Lung (tissue), 12 donors: ENCODE results near the gene SGK2. TPM values are rescaled to one million over a fixed set of nuclear protein-coding genes. Genes with fewer than 3 reads are reported as not detected.
"Not testable (repeated sequence)": the region's sequence is repeated elsewhere in the genome, so short reads cannot be mapped to it uniquely, and the experiment has no call there.

Experiments used
- ATAC-seq: fragments of 200-7000 bp; cut with Tn5 transposase; one replicate; pipeline ENCODE4 v1.9.1; 2020; ENCODE audit warnings: moderate number of reproducible peaks; ENCODE audit not compliant: insufficient read depth, low FRiP score
- DNase-seq, 3 donors: peaks; one replicate each; pipeline ENCODE4 v3.0.0-alpha.2; 2013 to 2017
- H3K27ac ChIP-seq, 2 donors: one replicate each; pipeline ENCODE4 v1.5.1; 2013; ENCODE audit warnings: mild to moderate bottlenecking in 2 of 2, moderate library complexity in 2 of 2, control low read depth in 1 of 2, inconsistent platforms in 1 of 2, low read depth in 1 of 2, low read length in 1 of 2
- H3K27me3 ChIP-seq, 3 donors: one replicate each; pipeline ENCODE4 v1.5.1; 2013; ENCODE audit warnings: low read length in 2 of 3; ENCODE audit not compliant: control insufficient read depth in 3 of 3, insufficient read depth in 3 of 3
- H3K36me3 ChIP-seq, 4 donors: one replicate each; pipeline ENCODE4 v1.5.1; 2013; ENCODE audit warnings: low read length in 4 of 4, mild to moderate bottlenecking in 1 of 4, moderate library complexity in 1 of 4; ENCODE audit not compliant: control insufficient read depth in 4 of 4, insufficient read depth in 4 of 4
- H3K4me1 ChIP-seq, 5 donors: one replicate each; pipeline ENCODE4 v1.5.1; 2013; ENCODE audit warnings: low read length in 5 of 5, mild to moderate bottlenecking in 2 of 5, moderate library complexity in 1 of 5; ENCODE audit not compliant: control insufficient read depth in 5 of 5, insufficient read depth in 5 of 5
- H3K4me3 ChIP-seq: one replicate; pipeline ENCODE4 v1.5.1; 2013; ENCODE audit warnings: mild to moderate bottlenecking, control low read depth, moderate library complexity
- H3K9ac ChIP-seq, 2 donors: one replicate each; pipeline ENCODE4 v1.5.1; 2013; ENCODE audit warnings: low read length in 2 of 2, control low read depth in 1 of 2; ENCODE audit not compliant: insufficient read depth in 1 of 2
- H3K9me3 ChIP-seq, 4 donors: one replicate each; pipeline ENCODE4 v1.5.1; 2013; ENCODE audit warnings: low read length in 3 of 4, mild to moderate bottlenecking in 1 of 4, moderate library complexity in 1 of 4; ENCODE audit not compliant: control insufficient read depth in 4 of 4, insufficient read depth in 3 of 4
- WGBS, 2 donors: extraction: QIAGEN DNeasy Blood & Tissue Kit; methylation state at CpG; one replicate each; pipeline ENCODE4 v1.1.7; 2013; 5-methylcytosine and 5-hydroxymethylcytosine counted together
- polyA plus RNA-seq, 2 donors: library from polyadenylated mRNA; stranded (reverse); fragments of 200-250 nt; gene quantifications; one replicate each; pipeline ENCODE4 v1.2.1, GENCODE V29; 2013
- total RNA-seq, 2 donors: library from RNA; depleted of rRNA in 1 of 2; stranded (reverse); fragments of >200 nt in 1 of 2; gene quantifications; one replicate each; pipeline ENCODE4 v1.2.1, GENCODE V29; 2014 to 2021
- TF ChIP-seq, protein P1 (sequence below): IDR thresholded peaks from 2 replicates; pipeline ENCODE4 v1.5.1; 2012; ENCODE audit warnings: mild to moderate bottlenecking; ENCODE audit errors: control extremely low read depth, extremely low read depth
- donor health status: control.
- donor health status: control.
- donor health status: Bipolar disorder and iron deficiency.
- donor health status: healthy.
- donor health status: DM: yes; HTN: yes; CAD: no.

Gene SGK2
- total and polyA plus RNA-seq, 4 donors = 0.15 to 3.2 (median 0.96) TPM

DNA sequence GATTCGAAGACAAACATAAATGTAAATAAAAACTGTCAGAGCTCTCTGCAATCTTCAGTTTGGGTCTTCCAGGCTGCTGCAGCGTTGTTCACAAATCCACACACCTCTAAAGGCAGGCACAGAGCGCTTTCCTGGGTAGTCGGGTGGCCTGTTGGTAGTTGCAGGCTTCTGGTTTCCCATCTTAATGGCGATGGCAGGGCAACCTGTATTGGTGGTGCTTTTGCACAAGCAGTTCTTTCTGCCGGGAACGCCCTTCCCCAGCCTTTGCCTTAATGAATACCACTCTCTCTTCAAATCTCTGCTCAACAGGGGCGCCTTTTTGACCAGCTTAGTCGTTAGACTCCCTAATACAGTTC lies 31.2 kb downstream of the SGK2 start:
- Histone ChIP-seq H3K4me1 (peaks cover 0 to 17% (median 5%) of the 10 kb centered on the region in 5 donors), H3K27ac (peak overlapping the region; percentile 47 to 71), H3K9ac (peak overlapping the region in 1 of 2 donors; percentile 93), H3K27me3 (no peaks in the 10 kb centered on the region), H3K36me3 (peaks cover 0 to 11% (median 3%) of the 10 kb centered on the region in 4 donors), H3K9me3 (no peaks in the 10 kb centered on the region), H3K4me3 (peak overlapping the region; percentile 37)
- TF ChIP-seq, protein P1, sequence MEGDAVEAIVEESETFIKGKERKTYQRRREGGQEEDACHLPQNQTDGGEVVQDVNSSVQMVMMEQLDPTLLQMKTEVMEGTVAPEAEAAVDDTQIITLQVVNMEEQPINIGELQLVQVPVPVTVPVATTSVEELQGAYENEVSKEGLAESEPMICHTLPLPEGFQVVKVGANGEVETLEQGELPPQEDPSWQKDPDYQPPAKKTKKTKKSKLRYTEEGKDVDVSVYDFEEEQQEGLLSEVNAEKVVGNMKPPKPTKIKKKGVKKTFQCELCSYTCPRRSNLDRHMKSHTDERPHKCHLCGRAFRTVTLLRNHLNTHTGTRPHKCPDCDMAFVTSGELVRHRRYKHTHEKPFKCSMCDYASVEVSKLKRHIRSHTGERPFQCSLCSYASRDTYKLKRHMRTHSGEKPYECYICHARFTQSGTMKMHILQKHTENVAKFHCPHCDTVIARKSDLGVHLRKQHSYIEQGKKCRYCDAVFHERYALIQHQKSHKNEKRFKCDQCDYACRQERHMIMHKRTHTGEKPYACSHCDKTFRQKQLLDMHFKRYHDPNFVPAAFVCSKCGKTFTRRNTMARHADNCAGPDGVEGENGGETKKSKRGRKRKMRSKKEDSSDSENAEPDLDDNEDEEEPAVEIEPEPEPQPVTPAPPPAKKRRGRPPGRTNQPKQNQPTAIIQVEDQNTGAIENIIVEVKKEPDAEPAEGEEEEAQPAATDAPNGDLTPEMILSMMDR = no peak
- DNase-seq = no peak
- ATAC-seq = no peak
- WGBS, 2 donors = 24 to 29% methylated on average over 9 of the region's 9 CpGs

DNA sequence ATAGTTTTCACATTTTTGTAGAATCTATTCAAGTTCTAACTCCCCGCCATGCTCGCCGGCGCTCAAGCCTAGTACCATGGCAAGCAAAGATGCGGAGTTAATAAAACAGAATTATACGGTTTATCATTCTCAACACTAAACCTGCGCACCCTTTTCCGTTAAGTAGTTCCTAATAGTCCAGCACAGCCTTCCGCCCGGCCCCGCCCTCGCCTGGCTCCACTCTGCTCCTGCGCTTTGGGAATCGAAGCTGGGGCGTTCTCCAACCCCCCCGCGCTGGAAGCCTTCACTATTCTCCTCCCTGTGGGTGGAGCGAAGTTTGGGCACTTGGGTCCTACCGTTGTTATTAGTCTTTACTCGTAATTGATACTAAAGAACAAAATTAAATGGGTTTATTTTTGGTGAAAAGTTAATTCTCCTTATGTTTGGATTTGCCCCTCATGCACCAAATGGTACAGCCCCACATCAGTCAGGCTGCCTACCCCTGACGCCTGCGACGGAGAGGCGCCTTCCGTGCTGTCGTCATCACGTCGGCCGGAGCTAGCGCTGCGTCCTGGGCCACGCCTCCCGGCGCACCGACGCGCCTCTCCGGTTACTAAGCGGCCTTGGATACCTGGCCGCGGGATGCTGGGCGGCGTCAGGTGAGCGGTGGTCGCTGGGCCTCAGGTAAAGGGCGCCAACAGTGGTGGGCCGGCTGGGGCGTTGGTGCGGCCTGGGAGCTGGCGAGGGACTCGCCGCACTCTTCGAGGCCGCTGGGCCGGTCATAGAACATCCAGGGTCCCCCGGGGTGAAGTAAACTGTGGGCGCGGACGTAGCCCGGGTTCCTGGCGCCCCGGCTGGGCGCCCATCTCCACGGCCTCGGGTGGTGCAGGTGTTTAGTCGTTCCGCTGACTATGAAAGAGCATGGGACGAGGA lies 31.8 kb downstream of the SGK2 start, which contains the start of gene IFT52:
TSS of gene IFT52 (plus strand) at position 546 of the 912 bp plus-strand sequence. CDS start 3,762 bp downstream, outside the sequence.
- peaks cover 0 to 13% (median 3%) of the 10 kb centered on the region in 5 donors for H3K4me1 ChIP-seq
- TF ChIP-seq, protein P1 = no peak
- H3K4me3 ChIP-seq = peak within 1 kb of the TSS; percentile 99
- 0 to 1% methylated on average over 68 of the region's 68 CpGs for WGBS, 2 donors
- ATAC-seq (peak; percentile 98), DNase-seq (peak; percentile 93 to 97 (median 96))
- peaks cover 0 to 11% (median 4%) of the 10 kb centered on the region in 4 donors for H3K36me3 ChIP-seq
- H3K27me3 ChIP-seq = no peaks in the 10 kb centered on the region
- H3K9me3 ChIP-seq = no peaks in the 10 kb centered on the region
- H3K27ac ChIP-seq = peak within 1 kb of the TSS; percentile 47 to 71
- H3K9ac ChIP-seq = peak within 1 kb of the TSS; percentile 80 to 93

DNA sequence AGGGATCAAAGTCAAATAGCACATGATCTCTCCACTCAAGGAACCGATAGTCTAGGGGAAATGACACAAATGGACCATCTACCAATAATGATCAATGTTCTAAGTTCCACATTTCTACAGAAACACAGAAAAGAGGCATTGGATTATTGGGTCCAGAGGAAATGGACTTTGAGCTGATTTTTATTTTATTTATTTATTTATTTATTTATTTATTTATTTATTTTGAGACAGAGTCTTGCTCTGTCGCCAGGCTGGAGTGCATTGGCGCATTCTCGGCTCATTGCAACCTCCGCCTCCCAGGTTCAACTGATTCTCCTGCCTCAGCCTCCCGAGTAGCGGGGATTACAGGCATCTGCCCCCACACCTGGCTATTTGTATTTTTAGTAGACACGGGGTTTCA lies 43.1 kb downstream of the SGK2 start:
- not testable (repeated sequence) for H3K4me1 ChIP-seq, H3K27me3 ChIP-seq, DNase-seq, H3K27ac ChIP-seq, H3K9ac ChIP-seq, H3K9me3 ChIP-seq, ATAC-seq, H3K4me3 ChIP-seq
- WGBS, 2 donors = 85 to 86% methylated on average over 8 of the region's 8 CpGs
- peaks cover 10 to 22% (median 15%) of the 10 kb centered on the region in 4 donors for H3K36me3 ChIP-seq

DNA sequence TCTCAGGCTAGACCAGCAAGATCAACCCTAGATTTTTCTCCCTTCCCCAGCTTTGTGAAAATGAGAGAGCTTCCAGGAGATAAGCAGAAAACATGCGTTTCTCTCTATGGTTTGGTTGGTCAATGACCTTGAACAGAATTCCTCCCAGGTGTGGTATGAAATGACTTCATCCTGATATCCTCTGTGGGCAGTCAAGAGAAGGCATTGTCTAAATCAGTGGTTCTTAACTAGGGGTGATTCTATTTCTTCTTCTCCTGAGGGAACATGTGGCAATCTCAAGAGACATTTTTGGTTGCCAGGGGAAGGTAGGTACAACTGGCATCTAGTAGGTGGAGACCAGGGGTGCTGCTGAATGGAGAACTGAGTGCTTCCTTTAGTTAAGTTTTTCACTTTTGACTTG lies 44.3 kb downstream of the SGK2 start:
- TF ChIP-seq, protein P1 = no peak
- H3K36me3 ChIP-seq = peaks cover 8 to 20% (median 16%) of the 10 kb centered on the region in 4 donors
- peaks cover 0 to 3% (median 0%) of the 10 kb centered on the region in 5 donors for H3K4me1 ChIP-seq
- no peaks in the 10 kb centered on the region for H3K9me3 ChIP-seq
- no peak overlapping the region for H3K27ac ChIP-seq
- H3K4me3 ChIP-seq = no peak overlapping the region
- ATAC-seq (no peak), DNase-seq (no peak)
- 79 to 90% methylated on average over 1 of the region's 1 CpG for WGBS, 2 donors
- no peak overlapping the region for H3K9ac ChIP-seq
- no peaks in the 10 kb centered on the region for H3K27me3 ChIP-seq
